ENCODE measurements around the gene SSR3. TPM values are rescaled to one million over a fixed set of nuclear protein-coding genes. Genes with fewer than 3 reads are reported as not detected.

Gene SSR3
- total and polyA plus RNA-seq, 12 donors, result 47.1 to 479 (median 116) TPM

GRCh38 chr3:156558389-156558788 is 3.5 kb upstream of the SSR3 start:
- Histone ChIP-seq H3K4me1 (replicated peaks in 1 of 2) (peaks cover 3 to 6% of the 10 kb centered on the region in 2 donors), H3K27ac (no peak overlapping the region), H3K4me3 (no peak overlapping the region), H3K27me3 (no peaks in the 10 kb centered on the region), H3K36me3 (replicated peaks in 1 of 2) (no peaks in the 10 kb centered on the region), H3K9me3 (replicated peaks in 1 of 3) (no peaks in the 10 kb centered on the region)
- no peak for DNase-seq
- TF ChIP-seq POLR2A (IDR thresholded peaks at IDR 0.05) (no peak), CTCF (IDR thresholded peaks at IDR 0.05) (no peak)
- intact Hi-C loops (cut with DNase I), result loop anchor here (10.0 kb wide), 3 partner anchors 106 to 576 kb away; no protein-coding TSS in a partner anchor

- Histone ChIP-seq H3K9me3 (replicated peaks in 1 of 3) (no peaks in the 10 kb centered on the region), H3K27me3 (no peaks in the 10 kb centered on the region), H3K27ac (peak overlapping the region; percentile 74 to 89 (median 80)), H3K36me3 (replicated peaks in 1 of 2) (no peaks in the 10 kb centered on the region), H3K4me1 (replicated peaks in 1 of 2) (peaks cover 5 to 43% of the 10 kb centered on the region in 2 donors), H3K4me3 (peak overlapping the region; percentile 17 to 94 (median 72))
- no peak for TF ChIP-seq CTCF (IDR thresholded peaks at IDR 0.05)
- no peak for TF ChIP-seq POLR2A (IDR thresholded peaks at IDR 0.05)
- intact Hi-C loops (cut with DNase I), result loop anchor here (10.0 kb wide), 3 partner anchors 110 to 580 kb away; no protein-coding TSS in a partner anchor
- WGBS, 4 donors, result 0 to 2% (median 1%) methylated on average over 7 to 11 of the region's 11 CpGs
- no peak for DNase-seq
These were observed 439 bp downstream of the SSR3 start for GRCh38 chr3:156554515-156554841.

- peak overlapping the region in 3 of 4 donors; percentile 17 to 85 (median 58) for H3K4me3 ChIP-seq
- TF ChIP-seq POLR2A (IDR thresholded peaks at IDR 0.05) (no peak), CTCF (IDR thresholded peaks at IDR 0.05) (no peak)
- peaks cover 0 to under 1% of the 10 kb centered on the region in 2 donors for H3K36me3 ChIP-seq (replicated peaks in 1 of 2)
- intact Hi-C loops (cut with DNase I), result loop anchor here (10.0 kb wide), 3 partner anchors 111 to 581 kb away; no protein-coding TSS in a partner anchor
- H3K9me3 ChIP-seq (replicated peaks in 1 of 3), result no peaks in the 10 kb centered on the region
- H3K4me1 ChIP-seq (replicated peaks in 1 of 2), result peaks cover 5 to 49% of the 10 kb centered on the region in 2 donors
- WGBS, 4 donors, result 26 to 33% (median 32%) methylated on average over 11 of the region's 11 CpGs
- H3K27ac ChIP-seq, result peak overlapping the region in 2 of 5 donors; percentile 77 to 89
- peak in 1 of 7 donors; percentile 27 for DNase-seq
- H3K27me3 ChIP-seq, result no peaks in the 10 kb centered on the region
These were observed 1.1 kb downstream of the SSR3 start for GRCh38 chr3:156553705-156554356.

- intact Hi-C loops (cut with DNase I), result loop anchor here (10.0 kb wide), 3 partner anchors 112 to 582 kb away; no protein-coding TSS in a partner anchor
- Histone ChIP-seq H3K9me3 (replicated peaks in 1 of 3) (no peaks in the 10 kb centered on the region), H3K4me1 (replicated peaks in 1 of 2) (peaks cover 5 to 55% of the 10 kb centered on the region in 2 donors), H3K27me3 (no peaks in the 10 kb centered on the region), H3K27ac (no peak overlapping the region), H3K4me3 (no peak overlapping the region), H3K36me3 (replicated peaks in 1 of 2) (peaks cover 0 to 9% of the 10 kb centered on the region in 2 donors)
- WGBS, 4 donors, result 80 to 88% (median 86%) methylated on average over 2 of the region's 2 CpGs
- TF ChIP-seq CTCF (IDR thresholded peaks at IDR 0.05), result no peak
- no peak for DNase-seq
These were observed 1.9 kb downstream of the SSR3 start for GRCh38 chr3:156552973-156553372.
